NCI-H510A treated with DMSO at 0.1 percent for 48 hours (cell line): ENCODE data around the gene EIF3F.
"Not testable (repeated sequence)": the region's sequence is repeated elsewhere in the genome, so short reads cannot be mapped to it uniquely, and the experiment has no call there.

Experiments used
- DNase-seq: peaks from one replicate; lab custom pipeline; 2025; lab: John Stamatoyannopoulos, UW

The EIF3F gene

GRCh38 chr11:7986768-7987559, at the start of gene EIF3F:
TSS of gene EIF3F (plus strand) at chr11:7987337. CDS start at chr11:7987353, 16 bp downstream.
- peak; percentile 97 for DNase-seq

GRCh38 chr11:7941146-7941545, 46.0 kb upstream of the EIF3F start:
- DNase-seq: no peak

- DNase-seq: no peak
These were observed 45.5 kb upstream of the EIF3F start, which contains the start of gene OR10A3 for GRCh38 chr11:7941608-7942007. TSS of gene OR10A3 (minus strand) at chr11:7941708. CDS start at chr11:7939520, 2,188 bp downstream.

GRCh38 chr11:7944123-7944522, 43.0 kb upstream of the EIF3F start:
- DNase-seq: no peak

- DNase-seq: no peak
These were observed 37.2 kb upstream of the EIF3F start for GRCh38 chr11:7949934-7950333.

- no peak for DNase-seq
These were observed 31.9 kb upstream of the EIF3F start for GRCh38 chr11:7955191-7955590.

GRCh38 chr11:7964261-7964660, 22.9 kb upstream of the EIF3F start:
- DNase-seq: no peak

- DNase-seq: no peak
These were observed 22.3 kb upstream of the EIF3F start for GRCh38 chr11:7964873-7965272.

- DNase-seq: no peak
These were observed 21.8 kb upstream of the EIF3F start, which contains the start of gene NLRP10 for GRCh38 chr11:7965386-7965785. TSS of gene NLRP10 (minus strand) at chr11:7965447. CDS start at chr11:7963495, 1,952 bp downstream.

- DNase-seq: no peak
These were observed 20.0 kb upstream of the EIF3F start for GRCh38 chr11:7967097-7967496.

- no peak for DNase-seq
These were observed 19.3 kb upstream of the EIF3F start for GRCh38 chr11:7967826-7968225.

- DNase-seq: no peak
These were observed 18.5 kb upstream of the EIF3F start for GRCh38 chr11:7968686-7969085.

GRCh38 chr11:7969756-7970646, 17.1 kb upstream of the EIF3F start:
- no peak for DNase-seq

- no peak for DNase-seq
These were observed 15.3 kb upstream of the EIF3F start for GRCh38 chr11:7971846-7972245.

- DNase-seq: no peak
These were observed 14.1 kb upstream of the EIF3F start for GRCh38 chr11:7973011-7973410.

- DNase-seq: no peak
These were observed 12.5 kb upstream of the EIF3F start for GRCh38 chr11:7974668-7975067.

GRCh38 chr11:7977232-7977917, 9.8 kb upstream of the EIF3F start:
- no peak for DNase-seq

- DNase-seq: no peak
These were observed 5.4 kb upstream of the EIF3F start for GRCh38 chr11:7981619-7982157.

- no peak for DNase-seq
These were observed 4.5 kb upstream of the EIF3F start for GRCh38 chr11:7982582-7983119.

- no peak for DNase-seq
These were observed 3.1 kb upstream of the EIF3F start for GRCh38 chr11:7983832-7984590.

GRCh38 chr11:7987560-7987883, 385 bp downstream of the EIF3F start:
- not testable (repeated sequence) for DNase-seq
